ENCODE data around the gene ATP1B1. TPM values are rescaled to one million over a fixed set of nuclear protein-coding genes. Genes with fewer than 3 reads are reported as not detected.

Gene ATP1B1
- total RNA-seq, 1 donor from 2014 or later = 76.4 TPM

GRCh38 chr1:169143346-169143745, 36.9 kb downstream of the ATP1B1 start:
- no peaks in the 10 kb centered on the region for H3K27me3 Mint-ChIP-seq (ENCODE audit: low read depth)
- TF ChIP-seq CTCF (IDR thresholded peaks at IDR 0.05; ENCODE audit: unreplicated experiment) = no peak
- no peak for DNase-seq (ENCODE audit: low spot score in 2 of 2, unreplicated experiment in 2 of 2)
- peaks cover 4% of the 10 kb centered on the region for H3K4me1 Mint-ChIP-seq
- no peak overlapping the region for H3K27ac Mint-ChIP-seq
- no peaks in the 10 kb centered on the region for H3K9me3 Mint-ChIP-seq
- no peak overlapping the region for H3K4me3 Mint-ChIP-seq
- no peaks in the 10 kb centered on the region for H3K36me3 Mint-ChIP-seq

GRCh38 chr1:169143984-169144383, 37.5 kb downstream of the ATP1B1 start:
- Mint-ChIP-seq H3K4me1 (peaks cover 4% of the 10 kb centered on the region), H3K4me3 (no peak overlapping the region), H3K27ac (no peak overlapping the region), H3K9me3 (no peaks in the 10 kb centered on the region), H3K27me3 (ENCODE audit: low read depth) (no peaks in the 10 kb centered on the region), H3K36me3 (no peaks in the 10 kb centered on the region)
- TF ChIP-seq CTCF (IDR thresholded peaks at IDR 0.05; ENCODE audit: unreplicated experiment) = no peak
- no peak for DNase-seq (ENCODE audit: low spot score in 2 of 2, unreplicated experiment in 2 of 2)

- H3K27ac Mint-ChIP-seq = no peak overlapping the region
- no peak for DNase-seq (ENCODE audit: low spot score in 2 of 2, unreplicated experiment in 2 of 2)
- TF ChIP-seq CTCF (IDR thresholded peaks at IDR 0.05; ENCODE audit: unreplicated experiment) = no peak
- H3K4me3 Mint-ChIP-seq = no peak overlapping the region
- H3K4me1 Mint-ChIP-seq = peaks cover 4% of the 10 kb centered on the region
- no peaks in the 10 kb centered on the region for H3K36me3 Mint-ChIP-seq
- no peaks in the 10 kb centered on the region for H3K9me3 Mint-ChIP-seq
- no peaks in the 10 kb centered on the region for H3K27me3 Mint-ChIP-seq (ENCODE audit: low read depth)
Measured at GRCh38 chr1:169144941-169145626, 38.6 kb downstream of the ATP1B1 start.

GRCh38 chr1:169146576-169147214, 40.2 kb downstream of the ATP1B1 start:
- DNase-seq (ENCODE audit: low spot score in 2 of 2, unreplicated experiment in 2 of 2) = no peak
- H3K27ac Mint-ChIP-seq = no peak overlapping the region
- H3K27me3 Mint-ChIP-seq (ENCODE audit: low read depth) = no peaks in the 10 kb centered on the region
- H3K36me3 Mint-ChIP-seq = no peaks in the 10 kb centered on the region
- no peak for TF ChIP-seq CTCF (IDR thresholded peaks at IDR 0.05; ENCODE audit: unreplicated experiment)
- no peaks in the 10 kb centered on the region for H3K9me3 Mint-ChIP-seq
- H3K4me1 Mint-ChIP-seq = peaks cover 4% of the 10 kb centered on the region
- H3K4me3 Mint-ChIP-seq = no peak overlapping the region

DNA sequence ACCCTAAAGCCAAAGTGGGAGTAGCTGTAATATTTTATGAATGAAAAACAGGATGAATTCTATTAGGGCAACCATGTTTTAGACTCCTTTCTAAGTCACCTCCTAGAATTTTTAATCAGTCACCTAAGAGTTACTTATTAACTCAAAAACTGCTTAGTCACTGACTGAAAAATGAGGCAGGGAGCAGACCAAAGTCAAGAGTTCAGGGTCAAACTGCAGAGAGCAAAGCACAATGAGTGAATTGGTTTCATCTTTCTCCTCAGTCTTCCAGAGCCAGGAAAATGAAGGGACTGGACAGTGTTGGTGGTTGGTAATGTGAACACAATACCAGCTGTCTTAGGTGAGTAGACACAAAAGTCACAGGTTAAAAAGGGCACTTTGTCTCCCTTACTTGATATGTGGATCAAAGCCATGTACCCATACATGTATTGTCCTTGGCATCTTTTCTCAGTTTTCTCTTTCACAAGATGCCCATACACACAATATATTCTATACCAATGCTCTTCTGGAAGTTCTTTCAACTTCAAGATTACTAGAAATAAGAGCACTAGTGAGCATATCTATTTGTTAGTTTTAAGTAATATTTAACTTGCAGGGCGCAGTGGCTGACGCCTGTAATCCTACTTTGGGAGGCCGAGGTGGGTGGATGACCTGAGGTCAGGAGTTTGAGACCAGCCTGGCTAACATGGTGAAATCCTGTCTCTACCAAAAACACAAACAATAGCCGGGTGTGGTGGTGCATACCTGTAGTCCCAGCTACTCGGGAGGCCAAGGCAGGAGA, 42.2 kb downstream of the ATP1B1 start:
- Mint-ChIP-seq H3K27ac (no peak overlapping the region), H3K9me3 (no peaks in the 10 kb centered on the region), H3K36me3 (no peaks in the 10 kb centered on the region), H3K4me3 (no peak overlapping the region), H3K4me1 (no peaks in the 10 kb centered on the region), H3K27me3 (ENCODE audit: low read depth) (no peaks in the 10 kb centered on the region)
- DNase-seq (ENCODE audit: low spot score in 2 of 2, unreplicated experiment in 2 of 2) = no peak
- no peak for TF ChIP-seq CTCF (IDR thresholded peaks at IDR 0.05; ENCODE audit: unreplicated experiment)
